SK-N-SH (cell line): ENCODE results near the gene STX11. TPM values are rescaled to one million over a fixed set of nuclear protein-coding genes. Genes with fewer than 3 reads are reported as not detected.

ENCODE experiments used
- CTCF ChIA-PET: fragments of 300-600, 350-600 bp; formaldehyde crosslinking; extraction: SDS; loops from one replicate; lab custom pipeline; 2021; lab: Yijun Ruan, JAX
- POLR2A ChIA-PET: fragments of 350-600 bp; sonication (Branson Sonifier 250); formaldehyde crosslinking; extraction: SDS; loops from one replicate; lab custom pipeline; 2020; ENCODE audit warnings: antibody characterized with exemption, inconsistent platforms; lab: Yijun Ruan, JAX
- DNase-seq: peaks from one replicate; pipeline ENCODE4 v3.0.0; 2012
- H2AFZ ChIP-seq: fragments of 200-600 bp; sonication (generic); 2 replicates; pipeline ENCODE4 v1.8.1; 2016; ENCODE audit warnings: antibody characterized with exemption, mild to moderate bottlenecking, low read depth
- H3F3A ChIP-seq: fragments of 200-600 bp; sonication (generic); replicated peaks from 2 replicates; pipeline ENCODE3; 2016; ENCODE audit warnings: antibody characterized with exemption, mild to moderate bottlenecking; ENCODE audit not compliant: insufficient read depth
- H3K27ac ChIP-seq, 2 experiments: fragments of 200-500 bp in 1 of 2; fragments of 200-600 bp in 1 of 2; sonication (Bioruptor generic) in 1 of 2; sonication (generic), shearing (Covaris generic) in 1 of 2; 2 replicates each; pipeline versions ENCODE4 v1.5.1 to v1.6.1; 2014 to 2016; ENCODE audit warnings: low read depth in 2 of 2, inconsistent platforms in 1 of 2, low read length in 1 of 2, mild to moderate bottlenecking in 1 of 2, mixed read lengths in 1 of 2
- H3K27me3 ChIP-seq: fragments of 200-600 bp; sonication (generic), shearing (Covaris generic); 2 replicates; pipeline ENCODE4 v1.6.1; 2016; ENCODE audit warnings: mixed run types; ENCODE audit not compliant: insufficient read depth
- H3K36me3 ChIP-seq, 2 experiments: fragments of 200-500 bp in 1 of 2; fragments of 200-600 bp in 1 of 2; sonication (Bioruptor generic) in 1 of 2; sonication (generic) in 1 of 2; replicated peaks in 1 of 2; 2 replicates each; pipeline versions ENCODE3 to v1.5.1; 2014 to 2016; ENCODE audit warnings: low read length in 1 of 2, mild to moderate bottlenecking in 1 of 2; ENCODE audit not compliant: insufficient read depth in 2 of 2, control insufficient read depth in 1 of 2
- H3K4me1 ChIP-seq, 2 experiments: fragments of 200-500 bp in 1 of 2; fragments of 200-600 bp in 1 of 2; sonication (Bioruptor generic) in 1 of 2; sonication (generic), shearing (Covaris generic) in 1 of 2; 2 replicates each; pipeline versions ENCODE4 v1.5.1 to v1.6.1; 2014 to 2016; ENCODE audit warnings: low read depth in 1 of 2, low read length in 1 of 2, mixed run types in 1 of 2; ENCODE audit not compliant: insufficient read depth in 2 of 2, control insufficient read depth in 1 of 2
- H3K4me2 ChIP-seq: fragments of 200-600 bp; sonication (generic), shearing (Covaris generic); 2 replicates; pipeline ENCODE4 v1.6.1; 2017; ENCODE audit warnings: mixed run types
- H3K4me3 ChIP-seq, 2 experiments: fragments of 200-500 bp in 1 of 2; fragments of 200-600 bp in 1 of 2; sonication (Bioruptor generic) in 1 of 2; sonication (generic), shearing (Covaris generic) in 1 of 2; 2 replicates each; pipeline versions ENCODE4 v1.5.1 to v1.8.1; 2014 to 2016; ENCODE audit warnings: low read depth in 2 of 2, inconsistent platforms in 1 of 2, low read length in 1 of 2, mild to moderate bottlenecking in 1 of 2, mixed read lengths in 1 of 2, moderate library complexity in 1 of 2
- H3K79me2 ChIP-seq: fragments of 200-600 bp; sonication (generic); 2 replicates; pipeline ENCODE4 v1.8.1; 2017; ENCODE audit warnings: mild to moderate bottlenecking; ENCODE audit not compliant: insufficient read depth
- H3K9ac ChIP-seq: fragments of 200-600 bp; sonication (generic); 2 replicates; pipeline ENCODE4 v1.6.1; 2017; ENCODE audit warnings: mixed run types
- H3K9me2 ChIP-seq: fragments of 200-600 bp; sonication (generic); 2 replicates; pipeline ENCODE4 v1.6.1; 2017; ENCODE audit warnings: mixed run types
- H3K9me3 ChIP-seq: fragments of 200-600 bp; sonication (generic); 2 replicates; pipeline ENCODE4 v1.6.1; 2017; ENCODE audit warnings: mixed run types, mild to moderate bottlenecking, moderate library complexity
- H4K20me1 ChIP-seq: fragments of 200-600 bp; sonication (generic); 2 replicates; pipeline ENCODE4 v1.6.1; 2017; ENCODE audit warnings: mild to moderate bottlenecking, mixed run types; ENCODE audit not compliant: insufficient read depth
- EP300 ChIP-seq, 2 experiments: IDR thresholded peaks; 2 replicates each; pipeline versions ENCODE4 v1.4.0 to v1.6.1; 2012; ENCODE audit warnings: borderline replicate concordance in 1 of 2, low read depth in 1 of 2, low read length in 1 of 2
- EZH2phosphoT487 ChIP-seq: fragments of 200-600 bp; sonication (generic); IDR thresholded peaks from 2 replicates; pipeline ENCODE4 v1.6.1; 2017; ENCODE audit warnings: low read depth, mixed run types, mild to moderate bottlenecking, antibody characterized with exemption, moderate library complexity, borderline replicate concordance
- FOXJ3 ChIP-seq: sonication (generic); formaldehyde crosslinking; IDR thresholded peaks from 2 replicates; pipeline ENCODE4 v1.5.1; 2020; ENCODE audit warnings: mild to moderate bottlenecking, missing genetic modification reagents
- FOXM1 ChIP-seq: IDR thresholded peaks from 2 replicates; pipeline ENCODE4 v1.4.0; 2012; ENCODE audit warnings: low read depth, mild to moderate bottlenecking
- GABPA ChIP-seq: IDR thresholded peaks from 2 replicates; pipeline ENCODE4 v1.4.0; 2012; ENCODE audit warnings: low read depth, mild to moderate bottlenecking
- MXI1 ChIP-seq: IDR thresholded peaks from 2 replicates; pipeline ENCODE4 v1.6.1; 2012; ENCODE audit warnings: mild to moderate bottlenecking, low read depth, low read length, improper control_type of control experiment
- NFIC ChIP-seq: IDR thresholded peaks from 2 replicates; pipeline ENCODE4 v1.4.0; 2012; ENCODE audit warnings: borderline replicate concordance
- PBX3 ChIP-seq: IDR thresholded peaks from 2 replicates; pipeline ENCODE4; 2012
- POLR2AphosphoS5 ChIP-seq: IDR thresholded peaks from 2 replicates; pipeline ENCODE4 v1.6.1; 2012; ENCODE audit warnings: low read depth, low read length
- REST ChIP-seq: IDR thresholded peaks from 2 replicates; pipeline ENCODE4 v1.6.1; 2012; ENCODE audit warnings: mild to moderate bottlenecking, low read depth, low read length, moderate library complexity
- RFX5 ChIP-seq: IDR thresholded peaks from 2 replicates; pipeline ENCODE4 v1.6.1; 2012; ENCODE audit warnings: mild to moderate bottlenecking, improper control_type of control experiment, low read length
- YY1 ChIP-seq: IDR thresholded peaks from 2 replicates; pipeline ENCODE4 v1.4.0; 2012; ENCODE audit warnings: low read depth, mild to moderate bottlenecking
- WGBS: methylation state at CpG from one replicate; pipeline ENCODE4 v1.1.6; 2017; ENCODE audit warnings: low lambda C conversion rate; 5-methylcytosine and 5-hydroxymethylcytosine counted together
- polyA plus RNA-seq, 3 experiments: library from polyadenylated mRNA; depleted of rRNA; stranded (reverse); fragments of >200 nt; gene quantifications; 2 replicates each; pipeline ENCODE4 v1.2.3, GENCODE V29; 2012

The STX11 gene
- polyA plus RNA-seq, 1 of the 3 experiments (the other 2 are of a cell fraction): 0.15 TPM

GRCh38 chr6:144214029-144214428 lies 63.7 kb downstream of the STX11 start:
- Histone ChIP-seq H3K9me2 (no peaks in the 10 kb centered on the region), H3K9me3 (no peaks in the 10 kb centered on the region), H3K36me3 (no peaks in the 10 kb centered on the region), H3K79me2 (no peaks in the 10 kb centered on the region), H3K9ac (no peak overlapping the region), H3K4me3 (no peak overlapping the region), H2AFZ (no peak overlapping the region), H3K4me1 (peaks cover 0 to 12% of the 10 kb centered on the region in 2 experiments; a peak in 1 of 4 replicates), H3K27ac (no peak overlapping the region), H4K20me1 (no peaks in the 10 kb centered on the region), H3F3A (peaks cover 10% of the 10 kb centered on the region), H3K27me3 (no peaks in the 10 kb centered on the region), H3K4me2 (no peak overlapping the region)
- TF ChIP-seq NFIC (no peak), MXI1 (no peak), EZH2phosphoT487 (no peak), PBX3 (no peak), GABPA (no peak), YY1 (no peak), FOXM1 (no peak), EP300 (IDR thresholded peaks at IDR 0.05; ENCODE audit: borderline replicate concordance in 1 of 2, low read depth in 1 of 2, low read length in 1 of 2) (no peak), POLR2AphosphoS5 (no peak), RFX5 (no peak)
- WGBS: 91% methylated on average over 2 of the region's 2 CpGs
- no peak for DNase-seq
- CTCF ChIA-PET: interaction anchor here (1.1 kb wide), 1 partner anchor 53 kb away, joined by 3 read pairs; no protein-coding TSS in a partner anchor
- POLR2A ChIA-PET: no interaction called here

GRCh38 chr6:144214622-144215401 lies 64.5 kb downstream of the STX11 start:
- Histone ChIP-seq H3K4me3 (peak overlapping the region in 1 of 2 experiments; percentile 71; a peak in 1 of 4 replicates), H4K20me1 (no peaks in the 10 kb centered on the region), H3K4me2 (peak overlapping the region; percentile 92; the same call in 1 of the 2 replicates), H3K9ac (no peak overlapping the region), H3K79me2 (no peaks in the 10 kb centered on the region), H3K36me3 (no peaks in the 10 kb centered on the region), H3K4me1 (peaks cover 0 to 12% of the 10 kb centered on the region in 2 experiments; a peak in 1 of 4 replicates), H3K27ac (peak overlapping the region in 1 of 2 experiments; percentile 47; a peak in 3 of 4 replicates), H2AFZ (peak overlapping the region; percentile 94; the same call in 1 of the 2 replicates), H3K9me2 (no peaks in the 10 kb centered on the region), H3K27me3 (no peaks in the 10 kb centered on the region), H3K9me3 (no peaks in the 10 kb centered on the region), H3F3A (peaks cover 10% of the 10 kb centered on the region)
- DNase-seq: peak; percentile 5
- no peak for TF ChIP-seq EZH2phosphoT487
- no peak for TF ChIP-seq FOXM1
- no peak for TF ChIP-seq YY1
- TF ChIP-seq NFIC: no peak
- no peak for TF ChIP-seq REST
- TF ChIP-seq MXI1: no peak
- TF ChIP-seq FOXJ3 (CRISPR knock-in tag): no peak
- POLR2A ChIA-PET: no interaction called here
- CTCF ChIA-PET: interaction anchor here (1.1 kb wide), 1 partner anchor 54 kb away, joined by 3 read pairs; no protein-coding TSS in a partner anchor
- WGBS: 92% methylated on average over 16 of the region's 16 CpGs
